SK-N-MC (cell line): ENCODE measurements around the gene CTAGE15.
"Not testable (repeated sequence)": the region's sequence is repeated elsewhere in the genome, so short reads cannot be mapped to it uniquely, and the experiment has no call there.

Experiments
- EZH2 ChIP-seq: fragments of 200-600 bp; sonication (generic); IDR thresholded peaks from one replicate; pipeline ENCODE4 v1.6.1; 2017; ENCODE audit warnings: antibody characterized with exemption
- FOXP2 ChIP-seq: optimal IDR thresholded peaks from 2 replicates; pipeline ENCODE3; 2011; ENCODE audit warnings: mild to moderate bottlenecking, moderate library complexity; ENCODE audit not compliant: insufficient read depth; ENCODE audit errors: extremely low read length, control extremely low read depth
- POLR2AphosphoS5 ChIP-seq: IDR thresholded peaks from 2 replicates; pipeline ENCODE4 v1.6.1; 2012; ENCODE audit warnings: mild to moderate bottlenecking, low read depth, low read length, borderline replicate concordance

DNA sequence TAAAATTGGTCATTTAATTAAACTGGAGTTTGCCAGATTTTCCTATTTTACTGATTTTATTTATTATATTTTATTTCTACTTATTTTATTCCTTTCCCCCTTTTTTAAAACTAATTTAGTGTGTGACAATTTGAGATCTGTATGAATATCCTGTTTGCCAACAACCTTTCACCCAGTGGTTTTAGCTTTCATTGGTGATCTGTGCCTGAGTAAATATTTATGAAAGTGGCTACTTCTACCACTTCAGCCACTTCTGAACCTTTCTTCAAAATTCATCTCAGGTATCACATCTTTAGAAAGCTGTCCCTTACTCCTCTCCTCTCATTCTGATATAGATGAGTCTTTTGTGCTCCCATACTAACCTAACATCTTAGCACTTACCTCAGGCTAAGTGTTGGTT lies 18.3 kb downstream of the CTAGE15 start:
- TF ChIP-seq POLR2AphosphoS5, EZH2, FOXP2: not testable (repeated sequence)
